Measurements from ENCODE around the gene DYNC1I2.

DNA sequence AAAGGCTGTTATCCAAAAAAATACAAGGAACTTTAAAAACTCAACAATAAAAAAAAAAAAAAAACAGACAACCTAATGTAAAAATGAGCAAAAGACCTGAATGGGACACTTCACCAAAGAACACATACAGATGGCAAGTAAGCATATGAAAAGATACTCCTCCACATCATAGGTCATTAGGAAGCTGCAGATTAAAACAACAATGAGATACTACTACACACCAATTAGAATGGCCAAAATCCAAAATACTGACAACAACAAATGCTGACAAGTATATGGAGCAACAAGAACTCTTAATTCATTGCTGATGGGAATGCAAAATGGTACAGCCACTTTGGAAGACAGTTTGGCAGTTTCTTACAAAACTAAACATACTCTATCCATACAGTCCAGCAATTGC lies 84.2 kb downstream of the DYNC1I2 start:
- TF ChIP-seq, protein P1, sequence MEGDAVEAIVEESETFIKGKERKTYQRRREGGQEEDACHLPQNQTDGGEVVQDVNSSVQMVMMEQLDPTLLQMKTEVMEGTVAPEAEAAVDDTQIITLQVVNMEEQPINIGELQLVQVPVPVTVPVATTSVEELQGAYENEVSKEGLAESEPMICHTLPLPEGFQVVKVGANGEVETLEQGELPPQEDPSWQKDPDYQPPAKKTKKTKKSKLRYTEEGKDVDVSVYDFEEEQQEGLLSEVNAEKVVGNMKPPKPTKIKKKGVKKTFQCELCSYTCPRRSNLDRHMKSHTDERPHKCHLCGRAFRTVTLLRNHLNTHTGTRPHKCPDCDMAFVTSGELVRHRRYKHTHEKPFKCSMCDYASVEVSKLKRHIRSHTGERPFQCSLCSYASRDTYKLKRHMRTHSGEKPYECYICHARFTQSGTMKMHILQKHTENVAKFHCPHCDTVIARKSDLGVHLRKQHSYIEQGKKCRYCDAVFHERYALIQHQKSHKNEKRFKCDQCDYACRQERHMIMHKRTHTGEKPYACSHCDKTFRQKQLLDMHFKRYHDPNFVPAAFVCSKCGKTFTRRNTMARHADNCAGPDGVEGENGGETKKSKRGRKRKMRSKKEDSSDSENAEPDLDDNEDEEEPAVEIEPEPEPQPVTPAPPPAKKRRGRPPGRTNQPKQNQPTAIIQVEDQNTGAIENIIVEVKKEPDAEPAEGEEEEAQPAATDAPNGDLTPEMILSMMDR (conservative IDR thresholded peaks at IDR 0.05), result no peak
- TF ChIP-seq ZFX (IDR thresholded peaks at IDR 0.05), result no peak

Measured in C4-2B (cell line).